ENCODE measurements around the gene FLVCR2.

FLVCR2 gene

DNA sequence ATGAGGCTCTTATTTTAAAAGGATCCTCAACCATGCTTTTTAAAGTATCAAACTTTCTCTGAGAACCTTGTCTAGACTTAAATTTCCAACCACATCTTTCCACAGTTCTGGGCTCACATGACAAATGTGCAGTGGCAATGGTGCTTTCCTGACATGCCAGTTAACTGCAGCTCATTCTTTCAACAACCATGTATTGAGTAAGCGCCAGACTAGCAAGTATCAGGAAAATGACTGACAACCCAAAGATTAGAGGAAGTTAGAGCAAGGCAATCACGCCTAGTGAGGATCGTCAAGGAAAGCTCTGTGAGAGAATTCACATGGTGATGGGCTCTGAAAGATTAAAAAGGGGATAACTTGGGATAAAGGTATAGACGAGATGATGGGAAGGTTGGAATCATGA, 35.8 kb downstream of the FLVCR2 start:
- Histone ChIP-seq H3K27ac (replicated peaks) (peak overlapping the region; percentile 65; the same call in 1 of the 2 replicates), H3K27me3 (ENCODE audit: insufficient read depth, poor library complexity, severe bottlenecking) (no peaks in the 10 kb centered on the region), H3K4me3 (replicated peaks; ENCODE audit: insufficient read depth, low read length) (no peak overlapping the region)
- TF ChIP-seq, protein P1, sequence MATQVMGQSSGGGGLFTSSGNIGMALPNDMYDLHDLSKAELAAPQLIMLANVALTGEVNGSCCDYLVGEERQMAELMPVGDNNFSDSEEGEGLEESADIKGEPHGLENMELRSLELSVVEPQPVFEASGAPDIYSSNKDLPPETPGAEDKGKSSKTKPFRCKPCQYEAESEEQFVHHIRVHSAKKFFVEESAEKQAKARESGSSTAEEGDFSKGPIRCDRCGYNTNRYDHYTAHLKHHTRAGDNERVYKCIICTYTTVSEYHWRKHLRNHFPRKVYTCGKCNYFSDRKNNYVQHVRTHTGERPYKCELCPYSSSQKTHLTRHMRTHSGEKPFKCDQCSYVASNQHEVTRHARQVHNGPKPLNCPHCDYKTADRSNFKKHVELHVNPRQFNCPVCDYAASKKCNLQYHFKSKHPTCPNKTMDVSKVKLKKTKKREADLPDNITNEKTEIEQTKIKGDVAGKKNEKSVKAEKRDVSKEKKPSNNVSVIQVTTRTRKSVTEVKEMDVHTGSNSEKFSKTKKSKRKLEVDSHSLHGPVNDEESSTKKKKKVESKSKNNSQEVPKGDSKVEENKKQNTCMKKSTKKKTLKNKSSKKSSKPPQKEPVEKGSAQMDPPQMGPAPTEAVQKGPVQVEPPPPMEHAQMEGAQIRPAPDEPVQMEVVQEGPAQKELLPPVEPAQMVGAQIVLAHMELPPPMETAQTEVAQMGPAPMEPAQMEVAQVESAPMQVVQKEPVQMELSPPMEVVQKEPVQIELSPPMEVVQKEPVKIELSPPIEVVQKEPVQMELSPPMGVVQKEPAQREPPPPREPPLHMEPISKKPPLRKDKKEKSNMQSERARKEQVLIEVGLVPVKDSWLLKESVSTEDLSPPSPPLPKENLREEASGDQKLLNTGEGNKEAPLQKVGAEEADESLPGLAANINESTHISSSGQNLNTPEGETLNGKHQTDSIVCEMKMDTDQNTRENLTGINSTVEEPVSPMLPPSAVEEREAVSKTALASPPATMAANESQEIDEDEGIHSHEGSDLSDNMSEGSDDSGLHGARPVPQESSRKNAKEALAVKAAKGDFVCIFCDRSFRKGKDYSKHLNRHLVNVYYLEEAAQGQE (IDR thresholded peaks at IDR 0.05; ENCODE audit: insufficient replicate concordance, low read depth) = no peak
- TF ChIP-seq POLR2AphosphoS5 (IDR thresholded peaks at IDR 0.05; ENCODE audit: low read depth) = no peak
- peak in 1 of 2 experiments; percentile 59 for DNase-seq (ENCODE audit: low read depth in 1 of 2, low spot score in 1 of 2)

DNA sequence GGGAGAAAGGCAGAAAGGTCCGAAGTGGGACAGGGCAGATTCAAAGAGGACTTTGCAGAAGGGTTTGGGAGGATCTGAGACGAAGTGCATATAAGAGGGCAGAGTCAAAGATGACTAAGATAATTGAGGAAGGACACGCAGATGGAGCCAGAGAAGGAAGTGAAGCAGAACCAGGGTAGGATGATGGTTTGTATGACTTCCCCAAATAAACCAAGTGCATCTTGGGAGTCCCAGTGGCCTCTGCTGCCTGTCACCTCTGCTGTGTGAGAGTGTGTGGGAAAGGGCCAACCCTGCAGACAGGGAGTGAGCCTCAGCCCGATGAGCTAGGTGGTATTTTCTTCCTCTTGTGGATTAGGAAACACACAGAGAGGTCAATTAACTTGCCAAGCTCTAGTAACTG, 36.8 kb downstream of the FLVCR2 start:
- DNase-seq (ENCODE audit: low read depth in 1 of 2, low spot score in 1 of 2) = peak in 1 of 2 experiments; percentile 82
- H3K4me3 ChIP-seq (replicated peaks; ENCODE audit: insufficient read depth, low read length) = no peak overlapping the region
- H3K27ac ChIP-seq (replicated peaks) = peak overlapping the region; percentile 65
- H3K27me3 ChIP-seq (ENCODE audit: insufficient read depth, poor library complexity, severe bottlenecking) = no peaks in the 10 kb centered on the region
- TF ChIP-seq POLR2AphosphoS5 (IDR thresholded peaks at IDR 0.05; ENCODE audit: low read depth) (no peak), SPI1 (IDR thresholded peaks at IDR 0.05; ENCODE audit: borderline replicate concordance, low read depth) (peak; percentile 89)
- TF ChIP-seq, protein P1 (IDR thresholded peaks at IDR 0.05; ENCODE audit: insufficient replicate concordance, low read depth) = no peak
- TF ChIP-seq, protein P2, sequence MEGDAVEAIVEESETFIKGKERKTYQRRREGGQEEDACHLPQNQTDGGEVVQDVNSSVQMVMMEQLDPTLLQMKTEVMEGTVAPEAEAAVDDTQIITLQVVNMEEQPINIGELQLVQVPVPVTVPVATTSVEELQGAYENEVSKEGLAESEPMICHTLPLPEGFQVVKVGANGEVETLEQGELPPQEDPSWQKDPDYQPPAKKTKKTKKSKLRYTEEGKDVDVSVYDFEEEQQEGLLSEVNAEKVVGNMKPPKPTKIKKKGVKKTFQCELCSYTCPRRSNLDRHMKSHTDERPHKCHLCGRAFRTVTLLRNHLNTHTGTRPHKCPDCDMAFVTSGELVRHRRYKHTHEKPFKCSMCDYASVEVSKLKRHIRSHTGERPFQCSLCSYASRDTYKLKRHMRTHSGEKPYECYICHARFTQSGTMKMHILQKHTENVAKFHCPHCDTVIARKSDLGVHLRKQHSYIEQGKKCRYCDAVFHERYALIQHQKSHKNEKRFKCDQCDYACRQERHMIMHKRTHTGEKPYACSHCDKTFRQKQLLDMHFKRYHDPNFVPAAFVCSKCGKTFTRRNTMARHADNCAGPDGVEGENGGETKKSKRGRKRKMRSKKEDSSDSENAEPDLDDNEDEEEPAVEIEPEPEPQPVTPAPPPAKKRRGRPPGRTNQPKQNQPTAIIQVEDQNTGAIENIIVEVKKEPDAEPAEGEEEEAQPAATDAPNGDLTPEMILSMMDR (IDR thresholded peaks at IDR 0.05; ENCODE audit: insufficient read depth, low read length) = no peak

DNA sequence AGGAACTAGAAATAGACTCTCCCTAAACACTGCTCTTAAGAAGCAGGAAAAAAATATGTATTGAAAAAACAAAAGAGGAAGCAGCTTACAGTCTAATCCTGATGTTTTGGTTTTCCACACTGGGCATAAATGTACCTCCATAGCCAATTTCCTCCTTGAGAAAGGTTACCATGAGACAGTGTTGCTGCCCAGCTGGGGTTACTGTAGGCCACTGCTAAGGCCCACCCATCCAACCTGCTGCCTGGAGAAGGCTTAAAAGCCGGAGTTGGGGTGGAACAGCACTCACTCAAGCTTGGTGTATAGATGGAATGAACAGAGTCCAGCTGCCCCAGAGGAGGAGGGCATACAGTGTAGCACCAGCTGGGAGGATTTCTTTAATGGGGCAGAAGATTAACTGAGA, 41.1 kb downstream of the FLVCR2 start:
- no peak for DNase-seq (ENCODE audit: low read depth in 1 of 2, low spot score in 1 of 2)
- H3K4me3 ChIP-seq (replicated peaks; ENCODE audit: insufficient read depth, low read length) = no peak overlapping the region
- no peak overlapping the region for H3K27ac ChIP-seq (replicated peaks)
- TF ChIP-seq, protein P1 (IDR thresholded peaks at IDR 0.05; ENCODE audit: insufficient replicate concordance, low read depth) = no peak
- TF ChIP-seq, protein P2 (IDR thresholded peaks at IDR 0.05; ENCODE audit: insufficient read depth, low read length) = no peak
- no peak for TF ChIP-seq SPI1 (IDR thresholded peaks at IDR 0.05; ENCODE audit: borderline replicate concordance, low read depth)
- TF ChIP-seq GABPA (IDR thresholded peaks at IDR 0.05; ENCODE audit: low read depth) = no peak
- no peak for TF ChIP-seq POLR2AphosphoS5 (IDR thresholded peaks at IDR 0.05; ENCODE audit: low read depth)
- H3K27me3 ChIP-seq (ENCODE audit: insufficient read depth, poor library complexity, severe bottlenecking) = no peaks in the 10 kb centered on the region

DNA sequence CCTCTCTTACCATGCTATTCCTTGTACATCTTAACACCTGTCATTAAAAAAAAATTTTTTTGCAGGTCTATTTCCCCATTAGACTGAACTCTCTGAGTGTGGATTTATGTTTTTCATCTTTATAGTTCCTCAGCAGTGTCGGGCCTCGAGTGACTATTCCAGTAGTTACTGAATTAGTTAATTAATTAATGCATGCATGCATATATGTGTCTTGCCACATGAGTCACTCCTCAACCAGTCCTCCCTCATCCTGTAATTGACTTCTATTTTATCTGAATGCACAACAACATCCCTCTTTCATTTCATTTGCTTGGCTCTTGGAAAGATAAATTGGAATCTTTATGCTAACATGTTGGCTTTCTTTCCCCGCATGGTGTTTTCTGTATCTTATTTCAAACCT, 46.6 kb downstream of the FLVCR2 start:
- Histone ChIP-seq H3K27ac (replicated peaks) (no peak overlapping the region), H3K27me3 (ENCODE audit: insufficient read depth, poor library complexity, severe bottlenecking) (no peaks in the 10 kb centered on the region), H3K4me3 (replicated peaks; ENCODE audit: insufficient read depth, low read length) (no peak overlapping the region)
- no peak for DNase-seq (ENCODE audit: low read depth in 1 of 2, low spot score in 1 of 2)
- TF ChIP-seq GABPA (IDR thresholded peaks at IDR 0.05; ENCODE audit: low read depth) = no peak
- TF ChIP-seq, protein P2 (IDR thresholded peaks at IDR 0.05; ENCODE audit: insufficient read depth, low read length) = no peak
- TF ChIP-seq POLR2AphosphoS5 (IDR thresholded peaks at IDR 0.05; ENCODE audit: low read depth) = no peak
- TF ChIP-seq, protein P1 (IDR thresholded peaks at IDR 0.05; ENCODE audit: insufficient replicate concordance, low read depth) = no peak
- TF ChIP-seq SPI1 (IDR thresholded peaks at IDR 0.05; ENCODE audit: borderline replicate concordance, low read depth) = no peak

Measured in HL-60 (cell line).